Measurements from ENCODE around the gene ABCD3. TPM values are rescaled to one million over a fixed set of nuclear protein-coding genes. Genes with fewer than 3 reads are reported as not detected.
"Not testable (repeated sequence)": the region's sequence is repeated elsewhere in the genome, so short reads cannot be mapped to it uniquely, and the experiment has no call there.

Gene ABCD3
- total and polyA plus RNA-seq, 7 experiments from 2014 or later: 18.0 to 31.2 (median 24.4) TPM

GRCh38 chr1:94562519-94563260 is 144.5 kb downstream of the ABCD3 start:
- Histone ChIP-seq H3K36me3 (ENCODE audit: control insufficient read depth in 2 of 3, insufficient read depth in 3 of 3, low read length in 3 of 3) (no peaks in the 10 kb centered on the region), H3K4me1 (ENCODE audit: control insufficient read depth in 2 of 2, insufficient read depth in 2 of 2, low read length in 2 of 2) (no peaks in the 10 kb centered on the region), H3K9me3 (ENCODE audit: control insufficient read depth in 2 of 3, low read length in 3 of 3) (no peaks in the 10 kb centered on the region), H3K27me3 (ENCODE audit: control insufficient read depth in 2 of 2, insufficient read depth in 2 of 2, low read length in 2 of 2) (no peaks in the 10 kb centered on the region), H3K4me3 (ENCODE audit: low read length) (no peak overlapping the region), H3K27ac (ENCODE audit: low read depth, low read length) (no peak overlapping the region)
- ChIA-PET CTCF (no interaction called here), POLR2A (no interaction called here)
- no peaks in the 10 kb centered on the region for H3K36me3 Mint-ChIP-seq
- H3K27ac Mint-ChIP-seq: no peak overlapping the region
- H3K27me3 Mint-ChIP-seq: peaks cover 0 to 6% (median 5%) of the 10 kb centered on the region in 5 donors
- peaks cover 0 to 4% (median 2%) of the 10 kb centered on the region in 11 donors for H3K9me3 Mint-ChIP-seq
- no peak overlapping the region for H3K4me3 Mint-ChIP-seq
- ATAC-seq (no peak), DNase-seq (no peak)
- intact Hi-C loops (cut with micrococcal nuclease): no loop called here
- no peaks in the 10 kb centered on the region for H3K4me1 Mint-ChIP-seq

GRCh38 chr1:94565901-94566300 is 147.7 kb downstream of the ABCD3 start:
- Mint-ChIP-seq H3K27ac (no peak overlapping the region), H3K9me3 (peaks cover 0 to 8% (median 2%) of the 10 kb centered on the region in 11 donors), H3K4me3 (no peak overlapping the region), H3K4me1 (no peaks in the 10 kb centered on the region), H3K36me3 (no peaks in the 10 kb centered on the region), H3K27me3 (peaks cover 0 to 6% (median 5%) of the 10 kb centered on the region in 5 donors)
- H3K27ac ChIP-seq (ENCODE audit: low read depth, low read length): no peak overlapping the region
- no peaks in the 10 kb centered on the region for H3K27me3 ChIP-seq (ENCODE audit: control insufficient read depth in 2 of 2, insufficient read depth in 2 of 2, low read length in 2 of 2)
- H3K36me3 ChIP-seq (ENCODE audit: control insufficient read depth in 2 of 3, insufficient read depth in 3 of 3, low read length in 3 of 3): no peaks in the 10 kb centered on the region
- ChIA-PET POLR2A (no interaction called here), CTCF (no interaction called here)
- no peak for ATAC-seq
- H3K4me1 ChIP-seq (ENCODE audit: control insufficient read depth in 2 of 2, insufficient read depth in 2 of 2, low read length in 2 of 2): no peaks in the 10 kb centered on the region
- intact Hi-C loops (cut with micrococcal nuclease): no loop called here
- H3K4me3 ChIP-seq (ENCODE audit: low read length): no peak overlapping the region
- no peak for DNase-seq
- H3K9me3 ChIP-seq (ENCODE audit: control insufficient read depth in 2 of 3, low read length in 3 of 3): peaks cover 0 to 7% (median 0%) of the 10 kb centered on the region in 3 experiments

- DNase-seq; H3K27me3 ChIP-seq (ENCODE audit: control insufficient read depth in 2 of 2, insufficient read depth in 2 of 2, low read length in 2 of 2); POLR2A ChIA-PET; intact Hi-C loops (cut with micrococcal nuclease); CTCF ChIA-PET; H3K4me1 ChIP-seq (ENCODE audit: control insufficient read depth in 2 of 2, insufficient read depth in 2 of 2, low read length in 2 of 2); H3K27ac ChIP-seq (ENCODE audit: low read depth, low read length); H3K4me1 Mint-ChIP-seq; H3K36me3 ChIP-seq (ENCODE audit: control insufficient read depth in 2 of 3, insufficient read depth in 3 of 3, low read length in 3 of 3); ATAC-seq; H3K4me3 Mint-ChIP-seq; H3K27ac Mint-ChIP-seq; H3K27me3 Mint-ChIP-seq; H3K9me3 ChIP-seq (ENCODE audit: control insufficient read depth in 2 of 3, low read length in 3 of 3); H3K4me3 ChIP-seq (ENCODE audit: low read length); H3K36me3 Mint-ChIP-seq: not testable (repeated sequence)
- peaks cover 0 to 12% (median 3%) of the 10 kb centered on the region in 11 donors for H3K9me3 Mint-ChIP-seq
Measured at GRCh38 chr1:94566436-94566835, 148.2 kb downstream of the ABCD3 start.

GRCh38 chr1:94567975-94568607 is 149.9 kb downstream of the ABCD3 start:
- CTCF ChIA-PET; intact Hi-C loops (cut with micrococcal nuclease); POLR2A ChIA-PET; H3K27me3 ChIP-seq (ENCODE audit: control insufficient read depth in 2 of 2, insufficient read depth in 2 of 2, low read length in 2 of 2); H3K36me3 ChIP-seq (ENCODE audit: control insufficient read depth in 2 of 3, insufficient read depth in 3 of 3, low read length in 3 of 3); H3K4me3 Mint-ChIP-seq; H3K27me3 Mint-ChIP-seq; DNase-seq; H3K4me3 ChIP-seq (ENCODE audit: low read length); H3K9me3 ChIP-seq (ENCODE audit: control insufficient read depth in 2 of 3, low read length in 3 of 3); H3K27ac ChIP-seq (ENCODE audit: low read depth, low read length); H3K36me3 Mint-ChIP-seq; H3K4me1 Mint-ChIP-seq; H3K4me1 ChIP-seq (ENCODE audit: control insufficient read depth in 2 of 2, insufficient read depth in 2 of 2, low read length in 2 of 2); ATAC-seq; H3K27ac Mint-ChIP-seq: not testable (repeated sequence)
- H3K9me3 Mint-ChIP-seq: peaks cover 0 to 25% (median 9%) of the 10 kb centered on the region in 11 donors

Other genes starting within 250 kb of the ABCD3 start
- gene ARHGAP29, start 180.8 kb upstream of the ABCD3 start, total RNA-seq: under 1 TPM in 2 of 5 experiments, not detected in 3; 0.02 to 0.37 TPM
- gene ARHGAP29, start 180.8 kb upstream of the ABCD3 start, polyA plus RNA-seq: under 1 TPM in 1 of 2 donors, not detected in 1; 0.13 TPM
- 1 to 10 TPM in 1 of 5 experiments, under 1 TPM in 1, not detected in 3; 0.69 to 1.7 TPM for gene F3, start 123.4 kb downstream of the ABCD3 start, total RNA-seq
- not detected for gene F3, start 123.4 kb downstream of the ABCD3 start, polyA plus RNA-seq